Measurements from ENCODE around the gene PATJ.

Gene PATJ

DNA sequence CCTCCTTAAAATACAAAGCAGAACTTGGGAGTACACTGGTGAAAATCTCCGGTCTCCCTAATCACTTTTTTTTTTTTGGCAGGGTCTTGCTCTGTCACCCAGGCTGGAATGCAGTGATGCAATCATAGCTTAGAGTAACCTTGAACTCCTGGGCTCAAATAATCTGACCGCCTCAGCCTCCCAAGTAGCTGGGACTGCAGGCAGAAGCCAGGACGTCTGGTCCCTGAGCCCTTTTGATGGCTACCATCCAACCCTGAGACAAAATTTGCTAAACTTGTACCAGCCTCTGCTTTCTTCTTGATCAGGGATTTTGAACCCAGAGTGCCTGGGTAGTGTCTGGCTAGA, 456.5 kb downstream of the PATJ start:
- H3K4me3 ChIP-seq (ENCODE audit: low read depth, low read length), result no peak overlapping the region
- TF ChIP-seq, protein P1, sequence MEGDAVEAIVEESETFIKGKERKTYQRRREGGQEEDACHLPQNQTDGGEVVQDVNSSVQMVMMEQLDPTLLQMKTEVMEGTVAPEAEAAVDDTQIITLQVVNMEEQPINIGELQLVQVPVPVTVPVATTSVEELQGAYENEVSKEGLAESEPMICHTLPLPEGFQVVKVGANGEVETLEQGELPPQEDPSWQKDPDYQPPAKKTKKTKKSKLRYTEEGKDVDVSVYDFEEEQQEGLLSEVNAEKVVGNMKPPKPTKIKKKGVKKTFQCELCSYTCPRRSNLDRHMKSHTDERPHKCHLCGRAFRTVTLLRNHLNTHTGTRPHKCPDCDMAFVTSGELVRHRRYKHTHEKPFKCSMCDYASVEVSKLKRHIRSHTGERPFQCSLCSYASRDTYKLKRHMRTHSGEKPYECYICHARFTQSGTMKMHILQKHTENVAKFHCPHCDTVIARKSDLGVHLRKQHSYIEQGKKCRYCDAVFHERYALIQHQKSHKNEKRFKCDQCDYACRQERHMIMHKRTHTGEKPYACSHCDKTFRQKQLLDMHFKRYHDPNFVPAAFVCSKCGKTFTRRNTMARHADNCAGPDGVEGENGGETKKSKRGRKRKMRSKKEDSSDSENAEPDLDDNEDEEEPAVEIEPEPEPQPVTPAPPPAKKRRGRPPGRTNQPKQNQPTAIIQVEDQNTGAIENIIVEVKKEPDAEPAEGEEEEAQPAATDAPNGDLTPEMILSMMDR (IDR thresholded peaks at IDR 0.05; ENCODE audit: low read depth, low read length), result no peak

DNA sequence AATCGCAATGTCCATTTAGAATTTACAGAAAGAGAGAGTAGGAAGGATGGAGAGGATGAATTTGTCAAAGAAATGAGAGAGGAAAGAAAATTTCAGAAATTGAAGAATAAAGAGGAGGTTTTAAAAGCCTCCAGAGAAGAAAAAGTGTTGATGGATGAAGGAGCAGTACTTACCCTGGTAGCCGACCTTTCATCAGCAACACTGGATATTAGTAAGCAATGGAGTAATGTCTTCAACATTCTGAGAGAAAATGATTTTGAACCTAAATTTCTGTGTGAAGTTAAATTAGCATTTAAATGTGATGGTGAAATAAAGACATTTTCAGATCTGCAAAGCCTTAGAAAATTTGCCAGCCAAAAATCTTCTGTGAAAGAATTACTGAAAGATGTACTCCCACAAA, 464.9 kb downstream of the PATJ start:
- H3K4me3 ChIP-seq (ENCODE audit: low read depth, low read length), result no peak overlapping the region
- TF ChIP-seq, protein P1 (IDR thresholded peaks at IDR 0.05; ENCODE audit: low read depth, low read length), result no peak

DNA sequence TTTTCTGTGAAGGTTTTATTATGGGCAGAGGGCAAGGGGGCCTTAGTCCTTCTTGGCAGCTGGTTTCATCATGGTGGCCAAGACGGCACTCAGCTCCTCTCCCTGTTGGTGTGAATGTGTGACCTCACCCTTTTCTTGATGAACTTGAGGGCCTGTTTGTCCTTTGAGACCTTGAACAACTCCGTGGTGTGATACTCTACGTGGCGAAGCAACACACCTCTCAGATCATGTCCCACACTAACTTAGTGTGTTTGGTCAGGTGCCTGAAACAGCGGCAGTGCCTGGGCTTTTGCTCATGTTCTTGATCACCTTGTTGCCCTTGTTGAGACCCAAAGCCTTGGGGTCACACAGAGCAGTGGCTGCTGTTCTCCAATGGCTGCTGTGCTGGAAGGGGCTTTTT, 465.8 kb downstream of the PATJ start:
- TF ChIP-seq, protein P1 (IDR thresholded peaks at IDR 0.05; ENCODE audit: low read depth, low read length), result no peak
- no peak overlapping the region for H3K4me3 ChIP-seq (ENCODE audit: low read depth, low read length)

DNA sequence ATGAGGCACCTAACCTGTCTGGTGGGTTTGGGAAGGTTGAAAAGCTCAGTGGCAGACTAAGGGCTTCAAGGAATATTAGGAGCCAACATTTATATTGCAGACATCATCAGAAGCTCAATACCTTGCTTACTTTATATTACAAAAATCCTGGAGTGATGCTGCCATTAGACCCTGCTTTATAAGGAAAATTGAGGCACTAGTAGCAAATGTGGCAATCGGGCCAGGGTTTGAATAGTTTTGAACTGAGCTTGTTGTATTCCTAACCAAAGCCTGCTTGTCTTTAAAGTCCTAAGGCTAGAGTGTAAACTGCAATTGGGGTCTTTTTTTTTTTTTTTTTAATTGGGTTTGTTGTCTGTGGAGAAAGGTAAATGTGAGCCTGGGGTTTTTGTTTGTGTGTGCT, 466.7 kb downstream of the PATJ start:
- H3K4me3 ChIP-seq (ENCODE audit: low read depth, low read length), result no peak overlapping the region
- TF ChIP-seq, protein P1 (IDR thresholded peaks at IDR 0.05; ENCODE audit: low read depth, low read length), result no peak

DNA sequence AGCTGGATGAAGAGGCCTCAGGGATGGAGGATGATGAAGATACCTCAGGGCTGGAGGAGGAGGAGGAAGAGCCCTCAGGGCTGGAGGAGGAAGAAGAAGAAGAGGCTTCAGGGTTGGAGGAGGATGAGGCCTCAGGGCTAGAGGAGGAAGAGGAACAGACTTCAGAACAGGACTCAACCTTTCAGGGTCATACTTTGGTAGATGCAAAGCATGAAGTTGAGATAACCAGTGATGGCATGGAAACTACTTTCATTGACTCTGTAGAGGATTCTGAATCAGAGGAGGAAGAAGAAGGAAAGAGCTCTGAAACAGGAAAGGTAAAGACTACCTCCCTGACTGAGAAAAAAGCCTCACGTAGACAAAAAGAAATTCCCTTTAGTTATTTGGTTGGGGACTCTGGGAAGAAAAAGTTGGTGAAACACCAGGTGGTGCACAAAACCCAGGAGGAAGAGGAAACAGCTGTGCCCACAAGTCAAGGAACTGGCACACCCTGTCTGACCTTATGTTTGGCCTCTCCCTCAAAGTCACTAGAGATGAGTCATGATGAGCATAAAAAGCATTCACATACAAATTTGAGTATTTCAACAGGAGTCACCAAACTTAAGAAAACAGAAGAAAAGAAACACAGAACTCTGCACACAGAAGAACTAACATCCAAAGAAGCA, 467.8 kb downstream of the PATJ start:
- H3K4me3 ChIP-seq (ENCODE audit: low read depth, low read length), result no peak overlapping the region
- TF ChIP-seq, protein P1 (IDR thresholded peaks at IDR 0.05; ENCODE audit: low read depth, low read length), result no peak

DNA sequence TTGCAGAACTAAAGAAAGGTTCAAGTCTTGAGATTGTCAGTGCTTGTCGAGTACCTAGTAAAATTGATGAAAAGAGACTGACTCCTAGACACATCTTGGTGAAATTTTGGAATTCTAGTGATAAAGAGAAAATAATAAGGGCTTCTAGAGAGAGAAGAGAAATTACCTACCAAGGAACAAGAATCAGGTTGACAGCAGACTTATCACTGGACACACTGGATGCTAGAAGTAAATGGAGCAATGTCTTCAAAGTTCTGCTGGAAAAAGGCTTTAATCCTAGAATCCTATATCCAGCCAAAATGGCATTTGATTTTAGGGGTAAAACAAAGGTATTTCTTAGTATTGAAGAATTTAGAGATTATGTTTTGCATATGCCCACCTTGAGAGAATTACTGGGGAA, 468.7 kb downstream of the PATJ start:
- TF ChIP-seq, protein P1 (IDR thresholded peaks at IDR 0.05; ENCODE audit: low read depth, low read length), result no peak
- no peak overlapping the region for H3K4me3 ChIP-seq (ENCODE audit: low read depth, low read length)

DNA sequence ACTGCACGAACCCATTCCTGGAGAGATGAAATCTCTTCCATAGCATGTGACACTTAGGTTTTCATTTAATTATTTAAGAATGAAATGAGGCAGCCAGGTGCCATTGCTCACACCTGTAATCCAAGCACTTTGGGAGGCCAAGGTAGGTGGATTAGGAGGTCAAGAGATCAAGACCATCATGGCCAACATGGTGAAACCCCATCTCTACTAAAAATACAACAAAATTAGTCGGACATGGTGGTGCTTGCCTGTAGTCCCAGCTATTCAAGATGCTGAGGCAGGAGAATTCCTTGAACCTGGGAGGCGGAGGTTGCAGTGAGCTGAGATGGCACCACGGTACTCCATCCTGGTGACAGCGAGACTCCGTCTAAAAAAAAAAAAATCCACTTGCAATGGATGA, 470.1 kb downstream of the PATJ start:
- H3K4me3 ChIP-seq (ENCODE audit: low read depth, low read length), result no peak overlapping the region
- TF ChIP-seq, protein P1 (IDR thresholded peaks at IDR 0.05; ENCODE audit: low read depth, low read length), result no peak
